ENCODE results near the gene IGFBP3.
A peak's percentile ranks its signal among the peaks of the same experiment; 100 is the strongest.

IGFBP3 gene

GRCh38 chr7:45893996-45894664, 26.9 kb downstream of the IGFBP3 start:
- no peak for TF ChIP-seq CTCF (IDR thresholded peaks at IDR 0.05; ENCODE audit: low read depth, low read length)
- DNase-seq (ENCODE audit: low read depth in 2 of 2) = no peak
- H3K4me3 ChIP-seq (replicated peaks in 1 of 2; ENCODE audit: low read depth in 2 of 2, low read length in 2 of 2) = no peak overlapping the region

DNA sequence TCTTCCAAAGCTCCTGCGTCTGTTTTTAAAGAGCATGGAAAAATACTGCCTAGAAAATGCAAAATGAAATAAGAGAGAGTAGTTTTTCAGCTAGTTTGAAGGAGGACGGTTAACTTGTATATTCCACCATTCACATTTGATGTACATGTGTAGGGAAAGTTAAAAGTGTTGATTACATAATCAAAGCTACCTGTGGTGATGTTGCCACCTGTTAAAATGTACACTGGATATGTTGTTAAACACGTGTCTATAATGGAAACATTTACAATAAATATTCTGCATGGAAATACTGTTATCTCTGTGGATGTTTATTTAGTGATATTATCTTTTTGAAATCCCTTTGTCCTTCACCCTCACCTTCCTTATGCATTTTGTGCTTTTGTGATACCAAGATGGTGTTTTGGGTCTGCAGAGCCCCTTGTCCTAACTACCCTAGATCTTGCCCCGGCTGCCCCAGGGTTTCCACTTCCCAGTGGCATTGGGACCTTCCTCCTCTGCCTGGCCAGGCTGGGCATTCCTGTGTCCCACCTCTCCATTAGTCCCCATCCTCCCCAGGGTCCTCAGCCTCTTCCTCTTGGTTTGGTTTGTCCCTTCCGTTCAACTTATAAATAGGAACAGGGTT, 27.6 kb downstream of the IGFBP3 start:
- DNase-seq (ENCODE audit: low read depth in 2 of 2) = no peak
- TF ChIP-seq CTCF (IDR thresholded peaks at IDR 0.05; ENCODE audit: low read depth, low read length) = no peak
- no peak overlapping the region for H3K4me3 ChIP-seq (replicated peaks in 1 of 2; ENCODE audit: low read depth in 2 of 2, low read length in 2 of 2)

GRCh38 chr7:45892407-45893035, 28.6 kb downstream of the IGFBP3 start:
- TF ChIP-seq CTCF (IDR thresholded peaks at IDR 0.05; ENCODE audit: low read depth, low read length) = no peak
- no peak for DNase-seq (ENCODE audit: low read depth in 2 of 2)

DNA sequence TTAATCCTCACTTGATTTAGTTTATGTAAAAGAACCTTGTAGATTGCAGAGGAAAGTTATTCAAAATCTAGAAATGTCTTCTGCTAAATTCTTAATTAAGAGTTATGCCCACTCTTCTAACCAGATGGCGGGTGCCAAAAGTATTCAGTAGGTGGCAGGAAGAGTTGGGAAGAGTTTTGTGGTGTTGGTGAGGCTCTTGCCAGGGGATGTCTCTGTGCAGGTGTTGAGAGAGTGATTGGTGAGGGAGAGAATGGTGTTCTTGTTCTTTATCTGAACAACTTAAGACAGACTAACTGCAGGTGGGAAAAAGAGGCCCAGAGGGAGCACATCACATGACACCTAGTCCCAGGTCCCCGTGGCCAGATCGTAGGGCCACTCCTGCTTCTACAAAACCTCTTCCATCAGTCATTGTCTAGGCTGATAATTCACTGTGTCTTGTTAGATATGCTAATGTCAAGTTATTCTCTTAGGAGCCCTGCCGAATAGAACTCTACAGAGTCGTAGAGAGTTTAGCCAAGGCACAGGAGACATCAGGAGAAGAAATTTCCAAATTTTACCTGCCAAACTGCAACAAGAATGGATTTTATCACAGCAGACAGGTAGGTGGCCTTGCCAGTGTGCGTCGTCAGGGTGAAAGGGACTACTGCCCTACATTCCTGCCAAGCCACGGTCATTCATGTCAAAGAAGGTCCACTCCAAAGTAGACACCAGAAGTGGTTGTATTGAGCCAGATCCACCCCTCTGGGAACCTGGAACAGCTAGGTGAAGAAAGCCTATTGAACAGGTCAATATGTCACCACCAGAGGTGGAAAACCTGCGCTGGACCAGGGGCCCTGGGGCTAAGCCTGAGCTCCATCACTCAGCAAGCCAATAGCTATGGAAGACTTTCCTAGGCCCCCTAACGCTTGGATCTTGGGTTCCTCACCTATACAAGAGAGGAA, 29.3 kb downstream of the IGFBP3 start:
- no peak overlapping the region for H3K4me3 ChIP-seq (replicated peaks in 1 of 2; ENCODE audit: low read depth in 2 of 2, low read length in 2 of 2)
- DNase-seq (ENCODE audit: low read depth in 2 of 2) = no peak
- no peak for TF ChIP-seq CTCF (IDR thresholded peaks at IDR 0.05; ENCODE audit: low read depth, low read length)

More at GRCh38 chr7:45892407-45893035, 28.6 kb downstream of the IGFBP3 start:
- H3K4me3 ChIP-seq (replicated peaks in 1 of 2; ENCODE audit: low read depth in 2 of 2, low read length in 2 of 2) = no peak overlapping the region

- peak; percentile 65 to 70 for DNase-seq (ENCODE audit: low read depth in 2 of 2)
- H3K4me3 ChIP-seq (replicated peaks in 1 of 2; ENCODE audit: low read depth in 2 of 2, low read length in 2 of 2) = no peak overlapping the region
- peak; percentile 46 for TF ChIP-seq CTCF (IDR thresholded peaks at IDR 0.05; ENCODE audit: low read depth, low read length)
These were observed 30.1 kb downstream of the IGFBP3 start for GRCh38 chr7:45890902-45891461.
